ENCODE measurements around the gene RNF152. TPM values are rescaled to one million over a fixed set of nuclear protein-coding genes. Genes with fewer than 3 reads are reported as not detected.
"Not testable (repeated sequence)": the region's sequence is repeated elsewhere in the genome, so short reads cannot be mapped to it uniquely, and the experiment has no call there.

Gene RNF152
- total RNA-seq, 1 donor from 2014 or later, result 8.4 TPM

- no peak overlapping the region for H3K4me3 Mint-ChIP-seq
- H3K27me3 Mint-ChIP-seq (ENCODE audit: low read depth), result no peaks in the 10 kb centered on the region
- H3K27ac Mint-ChIP-seq (ENCODE audit: unreplicated experiment), result no peak overlapping the region
These were observed 84.5 kb downstream of the RNF152 start for GRCh38 chr18:61808286-61808685.

DNA sequence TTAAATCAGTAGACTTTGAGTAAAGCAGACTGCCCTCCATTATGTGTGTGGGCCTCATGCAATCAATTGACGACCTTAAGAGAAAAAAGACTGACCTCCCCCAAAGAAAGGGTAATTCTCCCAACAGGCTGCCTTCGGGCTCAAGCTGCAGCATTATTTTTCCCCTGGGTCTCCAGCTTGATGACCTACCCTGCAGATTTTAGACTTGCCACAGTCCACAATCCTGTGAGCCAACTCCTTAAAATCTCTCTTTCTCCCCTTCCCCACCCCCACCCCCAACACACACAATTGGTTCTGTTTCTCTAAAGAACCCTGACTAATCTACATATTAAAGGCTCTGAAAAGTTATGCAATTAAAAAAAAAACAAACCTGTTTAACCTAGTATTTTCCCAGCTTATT, 89.4 kb downstream of the RNF152 start:
- H3K9me3 Mint-ChIP-seq, result peaks cover 3% of the 10 kb centered on the region
- no peak overlapping the region for H3K27ac Mint-ChIP-seq (ENCODE audit: unreplicated experiment)
- no peak for DNase-seq (ENCODE audit: low read depth, low spot score)
- H3K4me3 Mint-ChIP-seq, result no peak overlapping the region
- H3K27me3 Mint-ChIP-seq (ENCODE audit: low read depth), result no peaks in the 10 kb centered on the region
- H3K4me1 Mint-ChIP-seq, result peaks cover 30% of the 10 kb centered on the region
- no peaks in the 10 kb centered on the region for H3K36me3 Mint-ChIP-seq (ENCODE audit: low read depth)
- TF ChIP-seq CTCF (conservative IDR thresholded peaks at IDR 0.05), result no peak

More at GRCh38 chr18:61808286-61808685, 84.5 kb downstream of the RNF152 start:
- H3K36me3 Mint-ChIP-seq (ENCODE audit: low read depth), result no peaks in the 10 kb centered on the region
- no peak for TF ChIP-seq CTCF (conservative IDR thresholded peaks at IDR 0.05)
- peaks cover 15% of the 10 kb centered on the region for H3K4me1 Mint-ChIP-seq
- no peak for DNase-seq (ENCODE audit: low read depth, low spot score)
- H3K9me3 Mint-ChIP-seq, result no peaks in the 10 kb centered on the region

DNA sequence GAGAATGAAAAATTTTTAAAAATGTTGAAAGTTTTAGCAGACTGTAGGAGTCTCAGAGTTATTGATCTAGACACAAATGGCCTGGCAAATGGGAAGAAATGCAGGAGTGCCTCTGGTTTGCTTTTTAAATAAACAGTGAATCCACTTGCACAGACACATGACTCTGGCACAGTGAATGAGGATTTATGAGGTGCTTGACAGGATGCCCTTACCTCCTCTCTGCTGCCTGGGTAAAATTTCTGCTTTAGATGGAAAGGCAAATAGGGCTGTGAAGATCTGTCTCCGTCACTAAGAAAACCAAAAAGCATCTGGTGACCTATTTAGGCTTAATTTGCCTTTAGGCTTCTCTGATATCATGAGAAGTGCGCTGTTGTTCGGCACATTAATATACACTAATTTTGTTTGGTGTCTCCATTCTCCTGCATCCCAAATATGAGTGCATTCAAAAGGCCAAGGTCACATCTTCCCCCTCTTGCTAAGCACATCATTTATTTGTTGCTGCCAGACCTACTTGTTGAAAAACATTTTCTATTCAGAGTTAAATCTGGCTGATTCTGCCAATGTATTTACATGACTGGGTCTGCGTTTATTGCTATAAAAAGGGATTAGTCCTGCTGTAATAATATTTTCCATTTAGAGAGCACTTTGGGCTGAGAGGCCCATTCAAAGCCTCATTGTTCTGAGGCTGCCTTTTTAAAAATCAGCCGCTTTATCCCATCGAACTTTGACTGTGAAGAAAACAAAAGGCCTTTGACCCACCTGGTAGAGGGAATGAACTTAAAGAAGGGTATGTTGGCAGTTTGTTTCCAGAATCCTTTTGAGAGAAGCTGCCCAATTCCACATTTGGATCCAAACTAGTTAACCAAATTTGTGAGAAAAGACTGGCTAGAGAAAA, 94.9 kb downstream of the RNF152 start:
- TF ChIP-seq CTCF (conservative IDR thresholded peaks at IDR 0.05), result no peak
- Mint-ChIP-seq H3K36me3 (ENCODE audit: low read depth) (no peaks in the 10 kb centered on the region), H3K27me3 (ENCODE audit: low read depth) (no peaks in the 10 kb centered on the region), H3K4me3 (no peak overlapping the region), H3K27ac (ENCODE audit: unreplicated experiment) (no peak overlapping the region), H3K9me3 (peaks cover 3% of the 10 kb centered on the region), H3K4me1 (peaks cover 23% of the 10 kb centered on the region)
- DNase-seq (ENCODE audit: low read depth, low spot score), result no peak

- TF ChIP-seq CTCF (conservative IDR thresholded peaks at IDR 0.05), result no peak
These were observed 101.8 kb downstream of the RNF152 start for GRCh38 chr18:61791031-61791430.

DNA sequence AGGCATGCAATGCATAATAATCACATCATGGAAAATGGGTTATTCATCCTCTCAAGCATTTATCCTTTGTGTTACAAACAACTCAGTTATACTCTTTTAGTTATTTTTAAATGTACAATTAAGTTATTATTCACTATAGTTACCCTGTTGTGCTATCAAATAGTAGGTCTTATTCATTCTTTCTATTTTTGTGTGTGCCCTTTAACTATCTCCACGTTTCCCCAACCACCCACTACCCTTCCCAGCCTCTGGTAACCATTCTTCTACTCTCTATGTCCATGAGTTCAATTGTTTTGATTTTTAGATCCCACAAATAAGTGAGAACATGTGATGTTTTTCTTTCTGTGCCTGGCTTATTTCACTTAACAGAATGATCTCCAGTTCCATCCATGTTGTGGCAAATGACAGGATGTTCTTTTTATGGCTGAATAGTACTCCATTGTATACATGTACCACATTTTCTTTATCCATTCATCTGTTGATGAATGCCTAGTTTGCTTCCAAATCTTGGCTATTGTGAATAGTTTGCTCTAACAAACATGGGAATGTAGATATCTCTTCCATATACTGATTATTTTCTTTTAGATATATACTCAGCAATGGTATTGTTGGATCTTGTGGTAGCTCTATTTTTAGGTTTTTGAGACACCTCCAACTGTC, 105.7 kb downstream of the RNF152 start:
- not testable (repeated sequence) for H3K4me3 Mint-ChIP-seq; DNase-seq (ENCODE audit: low read depth, low spot score); H3K36me3 Mint-ChIP-seq (ENCODE audit: low read depth); H3K4me1 Mint-ChIP-seq; H3K27ac Mint-ChIP-seq (ENCODE audit: unreplicated experiment); H3K27me3 Mint-ChIP-seq (ENCODE audit: low read depth)
- H3K9me3 Mint-ChIP-seq, result peaks cover 13% of the 10 kb centered on the region

More at GRCh38 chr18:61791031-61791430, 101.8 kb downstream of the RNF152 start:
- Mint-ChIP-seq H3K4me3 (no peak overlapping the region), H3K4me1 (peaks cover 4% of the 10 kb centered on the region), H3K36me3 (ENCODE audit: low read depth) (peaks cover 10% of the 10 kb centered on the region), H3K9me3 (peaks cover 13% of the 10 kb centered on the region), H3K27ac (ENCODE audit: unreplicated experiment) (no peak overlapping the region), H3K27me3 (ENCODE audit: low read depth) (no peaks in the 10 kb centered on the region)
- no peak for DNase-seq (ENCODE audit: low read depth, low spot score)

- no peak overlapping the region for H3K27ac Mint-ChIP-seq (ENCODE audit: unreplicated experiment)
- peaks cover 16% of the 10 kb centered on the region for H3K9me3 Mint-ChIP-seq
- H3K27me3 Mint-ChIP-seq (ENCODE audit: low read depth), result no peaks in the 10 kb centered on the region
- peaks cover 5% of the 10 kb centered on the region for H3K4me1 Mint-ChIP-seq
- no peak for TF ChIP-seq CTCF (conservative IDR thresholded peaks at IDR 0.05)
- H3K36me3 Mint-ChIP-seq (ENCODE audit: low read depth), result peaks cover 10% of the 10 kb centered on the region
- DNase-seq (ENCODE audit: low read depth, low spot score), result no peak
- no peak overlapping the region for H3K4me3 Mint-ChIP-seq
These were observed 107.2 kb downstream of the RNF152 start for GRCh38 chr18:61785588-61785987.

All from neural crest cell (in vitro differentiated cells).